Fibroblast of gingiva (primary cell): ENCODE results near the gene NLGN2.
"Not testable (repeated sequence)": the region's sequence is repeated elsewhere in the genome, so short reads cannot be mapped to it uniquely, and the experiment has no call there.

Experiments
- DNase-seq: peaks from one replicate; pipeline ENCODE4 v3.0.0-alpha.2; 2011; ENCODE audit warnings: low read depth

NLGN2 gene

DNA sequence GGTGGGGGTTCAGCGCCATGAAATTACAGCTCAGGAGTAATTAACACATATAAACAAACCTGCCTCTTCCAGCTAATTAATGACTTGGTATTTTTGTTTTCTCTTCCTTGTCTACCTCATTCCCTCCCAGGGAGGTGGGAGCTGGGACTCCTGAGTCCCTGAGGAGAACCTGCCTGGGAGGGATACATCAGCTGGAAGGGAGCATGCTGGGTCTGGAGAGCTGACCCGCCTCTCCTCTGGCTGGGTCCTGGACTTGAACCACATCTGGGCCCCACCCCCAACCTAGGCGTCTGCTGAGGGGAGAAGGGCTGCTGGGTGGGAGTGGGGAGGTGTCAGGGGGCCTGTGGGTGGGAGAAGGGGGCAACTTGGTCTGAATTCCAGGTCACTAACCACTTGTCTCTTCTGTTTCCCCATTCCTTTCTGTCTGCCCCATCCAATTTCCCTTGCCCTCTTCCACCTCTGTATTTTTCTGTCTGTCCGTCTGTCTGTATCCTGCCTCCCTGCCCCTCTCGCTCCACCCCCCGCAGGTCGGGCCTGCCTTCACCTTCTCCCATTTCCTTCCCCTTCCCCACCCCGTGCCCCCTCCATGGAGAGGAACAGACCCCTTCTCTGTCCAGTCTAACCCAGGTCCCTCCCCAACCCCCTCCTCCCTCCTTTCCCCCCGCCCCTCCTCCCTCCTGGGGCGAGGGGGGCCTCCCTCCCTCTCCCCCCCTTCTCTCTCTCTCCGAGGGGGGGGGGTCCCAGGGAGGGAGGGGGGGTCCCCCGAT, at the start of gene NLGN2:
Gene NLGN2 (plus strand): TSS at position 361 of the 767 bp plus-strand sequence. CDS start 411 bp downstream, outside the sequence.
- DNase-seq, result no peak

- DNase-seq, result no peak
Measured at GRCh38 chr17:7361906-7362305, 45.7 kb upstream of the NLGN2 start.

DNA sequence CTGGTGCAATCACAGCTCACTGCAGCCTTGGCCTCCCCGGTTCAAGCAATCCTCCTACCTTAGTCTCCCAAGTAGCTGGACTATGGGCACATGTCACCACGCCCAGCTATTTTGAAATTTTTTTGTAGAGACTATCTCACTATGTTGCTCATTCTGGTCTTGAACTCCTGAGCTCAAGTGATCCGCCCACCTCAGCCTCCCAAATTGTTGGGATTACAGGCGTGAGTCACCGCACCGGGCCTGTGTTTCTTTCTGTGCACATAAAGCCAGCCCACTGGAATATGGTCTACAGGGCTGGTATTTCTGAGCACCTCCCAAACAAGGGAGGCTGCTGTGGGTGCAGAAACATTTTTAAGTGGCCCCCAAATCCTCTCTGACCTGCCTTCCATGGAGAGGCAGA, 44.3 kb upstream of the NLGN2 start:
- DNase-seq, result no peak

DNA sequence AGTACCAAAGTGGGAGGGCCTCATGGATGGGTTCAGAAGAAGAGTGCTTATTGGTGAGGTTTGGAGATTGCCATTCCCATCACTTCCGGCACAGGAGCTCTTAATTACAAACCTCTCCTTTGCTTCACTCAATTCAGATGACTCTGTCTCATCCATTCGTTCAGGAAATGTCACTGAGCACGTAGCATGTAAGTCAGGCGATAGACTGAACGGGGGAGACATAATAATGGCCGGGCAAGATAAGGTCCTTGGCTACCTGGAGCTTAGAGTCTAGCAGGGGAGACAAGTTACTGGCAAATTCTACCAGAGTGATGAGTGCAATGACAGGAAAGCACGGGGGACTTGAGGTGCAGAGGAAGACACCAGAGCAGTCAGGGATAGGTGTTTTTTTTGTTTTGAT, 41.7 kb upstream of the NLGN2 start:
- not testable (repeated sequence) for DNase-seq

GRCh38 chr17:7367083-7367482, 40.6 kb upstream of the NLGN2 start:
- DNase-seq, result no peak

GRCh38 chr17:7367918-7368598, 39.6 kb upstream of the NLGN2 start:
- no peak for DNase-seq

DNA sequence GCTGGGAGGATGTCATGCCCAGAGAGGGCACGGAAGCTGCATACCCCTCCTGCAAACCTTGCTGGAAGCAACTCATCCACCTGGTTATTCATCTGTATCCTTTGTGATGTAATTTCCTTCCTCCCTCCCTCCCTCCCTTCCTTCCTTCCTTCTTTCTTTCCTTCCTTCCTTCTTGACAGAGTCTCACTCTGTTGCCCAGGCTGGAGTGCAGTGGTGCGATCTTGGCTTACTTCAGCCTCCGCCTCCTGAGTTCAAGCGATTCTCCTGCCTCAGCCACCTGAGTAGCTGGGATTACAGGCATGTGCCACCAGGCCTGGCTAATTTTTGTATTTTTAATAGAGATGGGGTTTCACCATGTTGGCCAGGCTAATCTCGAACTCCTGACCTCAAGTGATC, 39.0 kb upstream of the NLGN2 start:
- DNase-seq, result not testable (repeated sequence)

GRCh38 chr17:7369825-7370224, 37.8 kb upstream of the NLGN2 start:
- no peak for DNase-seq

DNA sequence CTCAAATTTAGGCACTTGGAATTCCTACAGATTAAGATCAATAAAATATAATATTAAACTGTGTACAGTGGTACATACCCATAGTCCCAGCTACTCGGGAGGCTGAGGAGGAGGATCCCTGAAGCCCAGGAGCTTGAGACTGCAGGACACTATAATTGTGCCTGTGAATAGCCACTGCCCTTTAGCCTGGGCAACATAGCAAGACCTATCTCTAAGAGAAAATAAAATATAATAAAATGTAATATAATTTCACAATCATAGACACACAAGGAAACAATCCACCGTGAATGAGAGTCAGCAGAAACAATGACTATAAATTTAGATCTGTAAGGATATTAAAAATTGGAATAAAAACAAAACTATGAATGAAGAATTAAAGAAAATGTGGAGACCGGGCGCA, 36.8 kb upstream of the NLGN2 start:
- DNase-seq, result no peak

DNA sequence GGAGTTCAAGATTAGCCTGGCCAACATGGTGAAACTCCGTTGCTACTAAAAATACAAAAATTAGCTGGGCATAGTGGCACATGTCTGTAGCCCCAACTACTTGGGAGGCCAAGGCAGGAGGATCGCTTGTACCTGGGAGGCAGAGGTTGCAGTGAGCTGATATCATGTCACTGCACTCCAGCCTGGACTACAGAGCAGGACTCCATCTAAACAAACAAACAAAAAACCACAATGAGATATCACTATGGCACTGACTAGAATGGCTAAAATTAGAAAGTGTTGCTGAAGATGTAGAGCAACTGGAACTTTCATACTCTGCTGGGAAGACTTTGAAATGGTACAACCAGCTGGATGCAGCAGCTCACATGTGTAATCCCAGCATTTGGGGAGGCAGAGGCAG, 33.3 kb upstream of the NLGN2 start:
- no peak for DNase-seq

GRCh38 chr17:7379134-7379533, 28.5 kb upstream of the NLGN2 start:
- no peak for DNase-seq

DNA sequence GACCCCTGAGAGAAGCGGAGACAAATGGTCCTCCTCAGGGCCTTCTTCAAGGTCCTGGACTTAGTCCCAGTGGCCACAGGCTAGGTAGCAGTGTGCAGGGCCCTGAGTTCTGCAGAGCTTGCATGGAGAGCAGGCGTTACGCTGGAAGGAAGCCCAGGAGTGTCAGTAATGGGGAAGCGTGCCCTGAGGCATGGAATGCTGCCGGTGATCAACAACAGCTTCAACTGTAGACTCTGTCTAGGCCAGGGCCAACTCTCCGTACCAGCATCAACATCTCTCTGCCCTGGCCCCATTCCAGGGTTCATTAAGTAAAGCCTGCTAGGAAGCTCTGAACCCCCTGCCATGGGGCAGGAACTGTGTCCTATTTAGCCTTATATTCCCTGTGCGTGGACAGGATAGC, 27.3 kb upstream of the NLGN2 start:
- DNase-seq, result peak; percentile 79

DNA sequence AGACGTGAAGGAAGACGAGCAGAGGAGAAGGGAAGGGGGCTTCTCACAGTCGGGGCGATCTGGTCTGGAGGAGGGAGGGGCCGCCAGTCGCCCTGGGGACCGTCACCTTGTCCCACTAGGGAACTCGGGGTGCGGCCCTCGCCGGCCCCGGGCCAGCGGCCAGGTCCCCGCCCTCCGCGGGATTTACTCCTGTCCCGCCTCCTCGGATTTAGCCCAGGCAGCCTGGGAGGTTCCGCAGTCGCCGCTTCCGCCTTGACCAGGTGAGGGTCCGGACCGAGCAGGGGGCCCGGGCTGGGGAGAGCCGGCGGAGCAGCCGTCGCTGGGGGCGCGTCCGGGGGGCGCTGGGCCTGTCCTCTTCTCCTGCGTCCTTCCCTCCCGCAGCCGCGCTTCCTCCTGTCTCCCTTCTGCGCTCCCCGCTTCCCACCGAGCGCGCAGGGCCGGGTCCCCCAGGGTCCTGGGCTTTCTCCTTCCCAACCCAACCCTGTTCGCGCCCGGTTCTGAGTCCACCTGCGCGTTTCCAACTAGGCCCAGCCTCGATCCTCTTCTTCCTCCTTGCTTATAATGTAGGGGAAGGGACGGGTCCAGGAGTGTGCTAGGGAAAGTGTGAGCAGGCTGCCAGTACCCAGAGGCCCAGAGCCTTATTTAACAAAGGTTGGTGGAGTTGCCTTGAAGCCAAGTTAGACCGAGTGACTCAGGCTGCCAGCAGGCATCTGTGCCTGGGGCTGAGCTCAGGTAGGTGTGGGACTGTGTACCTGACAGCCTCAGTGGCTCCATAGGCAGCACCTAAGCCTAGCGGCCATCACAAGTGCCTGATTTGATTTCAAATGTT, 26.6 kb upstream of the NLGN2 start, which contains the start of gene TNK1:
Gene TNK1 (plus strand): TSS at position 235 of the 829 bp plus-strand sequence. CDS start 1,838 bp downstream, outside the sequence.
- no peak for DNase-seq

DNA sequence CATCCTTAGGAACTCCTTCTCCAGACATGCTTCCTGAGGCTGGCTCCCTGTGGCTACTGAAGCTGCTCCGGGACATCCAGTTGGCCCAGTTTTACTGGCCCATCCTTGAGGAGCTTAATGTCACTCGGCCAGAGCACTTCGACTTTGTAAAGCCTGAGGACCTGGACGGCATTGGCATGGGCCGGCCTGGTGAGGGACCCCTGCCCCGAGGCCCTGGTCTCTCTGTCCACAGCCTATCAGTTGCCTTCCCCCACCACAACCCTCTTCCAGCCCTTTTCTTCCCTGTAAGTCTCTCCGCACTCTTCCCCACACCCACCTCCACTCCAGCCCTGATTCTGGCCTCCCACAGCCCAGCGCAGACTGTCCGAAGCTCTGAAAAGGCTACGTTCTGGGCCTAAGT, 24.7 kb upstream of the NLGN2 start:
- no peak for DNase-seq

DNA sequence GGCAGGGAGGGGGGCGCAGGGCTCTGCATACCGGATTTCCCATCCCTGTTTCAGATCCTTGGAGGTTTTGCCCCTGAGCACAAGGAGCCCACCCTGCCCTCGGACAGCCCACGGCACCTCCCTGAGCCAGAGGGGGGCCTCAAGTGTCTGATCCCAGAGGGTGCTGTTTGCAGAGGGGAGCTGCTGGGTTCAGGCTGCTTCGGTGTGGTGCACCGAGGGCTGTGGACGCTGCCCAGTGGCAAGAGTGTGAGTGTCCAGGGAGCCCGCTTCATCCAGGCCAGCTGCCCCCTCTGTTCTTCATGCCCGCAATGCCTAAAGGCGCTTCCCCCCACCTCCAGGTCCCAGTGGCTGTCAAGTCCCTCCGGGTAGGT, 24.3 kb upstream of the NLGN2 start:
- DNase-seq, result no peak

- DNase-seq, result no peak
Measured at GRCh38 chr17:7383742-7384488, 23.7 kb upstream of the NLGN2 start.

- DNase-seq, result no peak
Measured at GRCh38 chr17:7384489-7385081, 23.1 kb upstream of the NLGN2 start.

DNA sequence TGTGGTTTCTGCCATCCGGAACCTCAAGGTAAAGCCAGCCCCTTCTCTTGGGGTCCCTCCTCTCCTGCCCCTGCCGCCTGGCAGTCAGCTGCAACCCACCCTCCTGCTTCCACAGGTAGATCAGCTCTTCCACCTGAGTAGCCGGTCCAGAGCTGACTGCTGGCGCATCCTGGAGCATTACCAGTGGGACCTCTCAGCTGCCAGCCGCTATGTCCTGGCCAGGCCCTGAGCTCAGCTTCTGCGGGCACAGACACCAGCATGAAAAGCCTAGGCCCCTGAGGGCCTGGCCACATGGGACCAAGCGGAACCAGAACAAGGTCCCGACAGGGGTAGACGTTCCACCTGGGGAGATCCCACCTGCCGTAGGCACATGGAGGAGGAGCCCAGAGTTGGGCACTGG, 18.8 kb upstream of the NLGN2 start:
- DNase-seq, result no peak

- no peak for DNase-seq
Measured at GRCh38 chr17:7389924-7390910, 17.4 kb upstream of the NLGN2 start.

DNA sequence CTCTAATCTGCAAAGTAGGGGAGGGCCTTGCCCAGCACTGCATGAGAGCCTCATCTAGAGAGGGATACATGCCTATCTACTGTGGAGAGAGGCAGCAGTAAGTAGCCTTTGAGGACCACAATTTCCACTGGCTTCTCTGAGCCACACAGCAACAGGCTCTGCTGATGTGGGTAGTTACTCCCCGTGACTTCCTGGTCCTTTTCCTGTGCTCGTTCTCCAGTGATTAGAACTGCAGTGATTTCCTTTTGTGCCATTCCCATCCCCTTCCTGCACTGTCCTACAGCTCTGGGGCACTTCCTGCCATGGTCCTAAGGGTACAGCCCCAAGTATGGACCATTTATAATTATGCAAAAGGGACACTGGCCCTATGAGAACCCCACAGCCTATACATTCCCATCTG, 16.3 kb upstream of the NLGN2 start:
- no peak for DNase-seq
